HL-60 (cell line): ENCODE results near the gene ANKS6.

ENCODE experiments used
- DNase-seq, 2 experiments: peaks; one replicate each; pipeline ENCODE4 v3.0.0-alpha.2; 2010 to 2020; ENCODE audit warnings: low read depth in 1 of 2, low spot score in 1 of 2
- H3K27ac ChIP-seq: fragments of 250-450 bp; sonication (Bioruptor Pico); replicated peaks from 2 replicates; pipeline ENCODE4 v1.5.1; 2020; ENCODE audit warnings: mild to moderate bottlenecking, moderate library complexity
- H3K27me3 ChIP-seq: fragments of 250-450 bp; sonication (Bioruptor Pico); 2 replicates; pipeline ENCODE4 v1.5.1; 2021; ENCODE audit warnings: mild to moderate bottlenecking, moderate library complexity; ENCODE audit not compliant: insufficient read depth, poor library complexity, severe bottlenecking
- H3K4me3 ChIP-seq: replicated peaks from 2 replicates; pipeline ENCODE4 v1.5.1; 2011; ENCODE audit warnings: mild to moderate bottlenecking, control low read depth, low read length; ENCODE audit not compliant: insufficient read depth
- CTCF ChIP-seq: IDR thresholded peaks from one replicate; pipeline ENCODE4 v1.5.1; 2011; ENCODE audit warnings: low read length, control low read depth, inconsistent platforms; ENCODE audit not compliant: insufficient read depth
- GABPA ChIP-seq: IDR thresholded peaks from 2 replicates; pipeline ENCODE4 v1.6.1; 2012; ENCODE audit warnings: low read depth
- POLR2AphosphoS5 ChIP-seq: IDR thresholded peaks from 2 replicates; pipeline ENCODE4 v1.6.1; 2012; ENCODE audit warnings: low read depth
- SPI1 ChIP-seq: IDR thresholded peaks from 2 replicates; pipeline ENCODE4 v1.6.1; 2012; ENCODE audit warnings: low read depth, mild to moderate bottlenecking, borderline replicate concordance
- TF ChIP-seq, protein P1 (sequence below): IDR thresholded peaks from 2 replicates; pipeline ENCODE4 v1.6.1; 2012; ENCODE audit warnings: low read depth; ENCODE audit not compliant: insufficient replicate concordance

ANKS6 gene

DNA sequence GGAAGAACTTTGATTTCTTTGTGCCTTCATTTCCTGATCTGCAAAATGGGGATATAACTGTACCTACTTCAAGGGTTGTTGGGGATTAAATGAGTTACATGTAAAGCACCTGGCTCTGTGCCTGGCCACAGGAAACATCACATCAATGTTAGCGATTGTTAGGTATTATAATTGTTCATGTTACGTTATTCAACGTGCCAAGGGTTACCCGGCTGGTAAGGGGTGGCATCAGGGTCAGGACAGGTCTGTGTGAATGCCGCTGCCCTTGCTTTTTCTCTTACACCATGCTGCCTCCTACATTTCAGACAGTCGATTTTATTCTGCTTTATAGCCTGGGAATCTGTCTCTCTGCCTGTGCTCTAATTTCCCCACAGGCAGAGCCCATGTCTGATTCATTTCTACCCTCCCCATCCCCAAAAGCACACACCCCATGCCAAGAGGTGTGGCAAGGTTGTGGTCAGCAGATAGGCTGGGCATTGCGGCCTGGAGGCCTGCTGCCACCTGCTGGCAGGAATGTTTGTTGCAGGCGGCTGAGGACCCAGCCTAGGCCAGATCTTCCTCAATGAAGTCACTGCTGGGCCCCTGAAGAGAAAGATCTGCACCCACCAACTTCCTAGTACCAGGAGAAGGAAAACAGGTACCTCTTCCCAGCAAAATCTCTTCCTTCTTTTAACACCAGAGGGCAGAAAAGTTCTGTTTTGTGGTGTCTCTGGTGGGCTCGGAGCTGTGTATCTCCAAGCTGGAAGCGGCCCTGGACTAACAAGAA, 5.3 kb downstream of the ANKS6 start:
- H3K4me3 ChIP-seq: no peak overlapping the region
- H3K27me3 ChIP-seq: peaks cover 5% of the 10 kb centered on the region
- DNase-seq: peak; percentile 70 to 72
- TF ChIP-seq CTCF: peak; percentile 94
- TF ChIP-seq, protein P1, sequence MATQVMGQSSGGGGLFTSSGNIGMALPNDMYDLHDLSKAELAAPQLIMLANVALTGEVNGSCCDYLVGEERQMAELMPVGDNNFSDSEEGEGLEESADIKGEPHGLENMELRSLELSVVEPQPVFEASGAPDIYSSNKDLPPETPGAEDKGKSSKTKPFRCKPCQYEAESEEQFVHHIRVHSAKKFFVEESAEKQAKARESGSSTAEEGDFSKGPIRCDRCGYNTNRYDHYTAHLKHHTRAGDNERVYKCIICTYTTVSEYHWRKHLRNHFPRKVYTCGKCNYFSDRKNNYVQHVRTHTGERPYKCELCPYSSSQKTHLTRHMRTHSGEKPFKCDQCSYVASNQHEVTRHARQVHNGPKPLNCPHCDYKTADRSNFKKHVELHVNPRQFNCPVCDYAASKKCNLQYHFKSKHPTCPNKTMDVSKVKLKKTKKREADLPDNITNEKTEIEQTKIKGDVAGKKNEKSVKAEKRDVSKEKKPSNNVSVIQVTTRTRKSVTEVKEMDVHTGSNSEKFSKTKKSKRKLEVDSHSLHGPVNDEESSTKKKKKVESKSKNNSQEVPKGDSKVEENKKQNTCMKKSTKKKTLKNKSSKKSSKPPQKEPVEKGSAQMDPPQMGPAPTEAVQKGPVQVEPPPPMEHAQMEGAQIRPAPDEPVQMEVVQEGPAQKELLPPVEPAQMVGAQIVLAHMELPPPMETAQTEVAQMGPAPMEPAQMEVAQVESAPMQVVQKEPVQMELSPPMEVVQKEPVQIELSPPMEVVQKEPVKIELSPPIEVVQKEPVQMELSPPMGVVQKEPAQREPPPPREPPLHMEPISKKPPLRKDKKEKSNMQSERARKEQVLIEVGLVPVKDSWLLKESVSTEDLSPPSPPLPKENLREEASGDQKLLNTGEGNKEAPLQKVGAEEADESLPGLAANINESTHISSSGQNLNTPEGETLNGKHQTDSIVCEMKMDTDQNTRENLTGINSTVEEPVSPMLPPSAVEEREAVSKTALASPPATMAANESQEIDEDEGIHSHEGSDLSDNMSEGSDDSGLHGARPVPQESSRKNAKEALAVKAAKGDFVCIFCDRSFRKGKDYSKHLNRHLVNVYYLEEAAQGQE: no peak
- no peak for TF ChIP-seq POLR2AphosphoS5
- H3K27ac ChIP-seq: no peak overlapping the region

DNA sequence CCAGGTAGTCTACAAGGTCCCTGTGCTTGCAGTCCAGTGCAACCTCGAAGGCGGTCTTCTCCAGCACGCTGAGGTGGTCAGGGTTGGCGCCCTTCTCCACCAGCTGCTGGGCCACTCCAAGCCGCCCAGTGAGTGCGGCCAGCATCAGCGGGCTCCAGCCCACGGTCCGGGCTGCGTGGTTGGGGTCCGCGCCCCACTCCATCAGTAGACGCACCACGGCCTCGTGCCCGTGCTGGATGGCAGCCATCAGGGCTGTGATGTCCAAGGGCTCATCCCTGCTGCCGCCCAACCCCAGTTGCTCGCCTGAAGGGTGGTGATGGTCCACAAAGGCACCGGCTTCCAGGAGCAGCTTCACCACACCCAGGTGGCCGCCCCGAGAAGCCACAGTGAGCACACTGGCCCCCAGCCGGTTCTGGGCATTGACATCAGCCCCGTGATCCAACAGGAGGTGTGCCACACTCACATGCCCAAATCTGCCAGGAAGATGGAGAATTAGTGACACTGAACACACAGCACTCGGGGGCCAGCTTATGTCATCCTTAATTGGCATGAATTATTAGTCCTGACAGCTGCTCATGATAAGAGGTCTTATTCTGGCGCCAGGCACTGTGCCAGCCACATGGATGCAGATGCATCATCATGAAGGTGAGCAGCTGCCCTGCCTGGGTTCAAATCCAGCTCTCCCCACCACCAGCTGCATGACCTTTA, 6.1 kb downstream of the ANKS6 start:
- no peak overlapping the region for H3K27ac ChIP-seq
- no peak for DNase-seq
- TF ChIP-seq, protein P1: no peak
- TF ChIP-seq POLR2AphosphoS5 (no peak), CTCF (no peak), GABPA (no peak), SPI1 (no peak)
- peaks cover 1% of the 10 kb centered on the region for H3K27me3 ChIP-seq
- H3K4me3 ChIP-seq: no peak overlapping the region

DNA sequence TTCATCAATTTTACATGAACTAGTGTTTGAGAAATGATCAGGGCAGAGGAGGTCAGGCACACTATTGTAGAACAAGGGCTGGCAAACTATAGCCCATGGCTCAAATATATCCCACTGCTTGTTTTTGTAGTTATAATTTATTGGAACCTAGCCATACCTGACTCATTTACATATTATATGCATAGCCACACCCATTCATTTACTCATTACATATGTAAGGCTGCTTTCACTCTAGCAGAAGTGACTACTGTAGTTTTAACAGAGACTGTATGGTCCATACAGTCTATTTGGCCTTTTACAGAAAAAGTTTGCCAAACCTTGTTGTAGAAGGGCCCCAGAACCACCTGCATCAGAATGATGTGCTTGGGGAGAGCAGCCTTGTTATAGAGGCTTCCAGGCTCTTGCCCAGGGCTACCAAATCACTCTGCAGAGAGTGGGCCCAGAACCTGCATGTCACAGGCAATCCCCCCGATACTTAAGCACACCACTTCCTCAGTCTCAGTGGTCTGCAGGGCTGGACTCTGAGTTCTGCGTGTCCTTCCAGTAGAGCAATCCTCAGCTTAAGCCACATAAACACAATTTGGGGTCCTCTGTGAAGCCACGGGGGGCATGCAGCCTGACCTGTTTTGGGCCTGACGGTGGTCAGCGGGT, 6.7 kb downstream of the ANKS6 start:
- TF ChIP-seq CTCF: no peak
- no peak for TF ChIP-seq GABPA
- TF ChIP-seq SPI1: no peak
- TF ChIP-seq POLR2AphosphoS5: no peak
- TF ChIP-seq, protein P1: no peak
- no peak overlapping the region for H3K27ac ChIP-seq
- no peak overlapping the region for H3K4me3 ChIP-seq
- no peak for DNase-seq
- H3K27me3 ChIP-seq: no peaks in the 10 kb centered on the region
